Measurements from ENCODE around the gene LDLRAD4.

LDLRAD4 gene

DNA sequence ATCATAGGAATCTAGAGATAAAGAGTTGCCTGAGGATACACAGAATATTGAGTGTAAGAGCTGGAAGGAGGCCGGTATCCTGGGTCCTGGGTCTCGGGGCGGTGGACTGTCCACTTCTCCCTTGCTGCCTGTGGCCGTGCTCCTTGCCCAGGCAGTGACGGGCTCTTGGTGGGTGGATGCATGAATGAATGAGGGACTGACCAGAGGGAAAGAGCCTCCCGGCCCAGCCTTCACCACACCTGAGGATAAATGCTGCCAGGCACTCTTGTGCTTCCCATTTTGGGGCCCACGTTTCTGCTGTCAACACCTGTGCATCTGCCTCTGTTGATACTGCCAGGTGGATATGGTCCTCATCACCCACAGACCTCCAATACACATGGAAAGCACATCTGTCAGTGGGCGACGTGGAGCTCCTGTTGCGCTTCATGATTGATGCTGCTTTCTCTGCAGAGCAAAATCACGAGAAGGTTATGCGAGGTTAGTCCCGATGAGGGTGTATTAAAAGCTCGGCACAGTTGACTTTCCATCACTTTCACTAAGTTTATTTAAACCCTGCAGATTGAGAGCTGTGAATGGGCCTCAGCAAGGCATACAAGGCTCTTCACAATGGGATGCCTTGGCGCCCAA is 211.4 kb downstream of the LDLRAD4 start:
- DNase-seq (ENCODE audit: low spot score) = no peak

DNA sequence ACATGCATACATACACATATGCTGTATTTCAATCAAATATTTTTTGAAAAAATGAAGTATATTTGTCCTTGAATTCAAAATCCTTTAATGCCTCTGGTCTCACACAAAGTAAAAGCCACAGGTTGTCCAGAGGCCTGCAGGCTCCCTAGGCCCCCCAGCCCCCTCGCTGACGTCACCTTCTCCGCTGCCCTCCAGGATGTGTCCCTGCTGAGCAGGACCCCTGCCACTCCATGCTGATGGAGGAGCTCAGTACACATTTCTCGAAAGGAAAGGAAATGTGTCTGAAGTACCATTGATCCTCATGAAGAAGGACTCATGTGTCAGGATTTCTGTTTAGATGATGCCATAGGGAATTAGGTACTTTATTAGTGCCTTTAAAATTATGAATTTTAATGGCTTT is 212.1 kb downstream of the LDLRAD4 start:
- no peak for DNase-seq (ENCODE audit: low spot score)

DNA sequence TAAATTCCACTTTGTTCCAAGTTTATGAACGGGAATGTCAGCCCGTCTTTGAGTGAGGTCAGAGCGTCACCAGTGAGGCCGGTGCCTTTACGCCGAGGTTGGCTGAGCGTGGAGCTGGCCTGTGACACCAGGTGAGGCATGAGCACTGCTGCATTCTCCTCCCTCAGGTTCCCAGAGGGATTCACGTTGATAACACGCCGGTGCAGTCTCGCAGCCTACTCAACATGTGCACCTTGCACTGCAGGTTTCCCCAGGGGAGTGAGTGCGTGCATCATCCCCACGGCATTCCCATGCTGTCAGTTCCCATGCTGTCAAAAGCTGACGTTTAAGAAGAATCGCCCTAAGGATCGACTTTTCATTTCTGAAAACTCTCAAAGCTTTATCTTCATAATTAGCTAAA is 213.3 kb downstream of the LDLRAD4 start:
- DNase-seq (ENCODE audit: low spot score) = no peak

DNA sequence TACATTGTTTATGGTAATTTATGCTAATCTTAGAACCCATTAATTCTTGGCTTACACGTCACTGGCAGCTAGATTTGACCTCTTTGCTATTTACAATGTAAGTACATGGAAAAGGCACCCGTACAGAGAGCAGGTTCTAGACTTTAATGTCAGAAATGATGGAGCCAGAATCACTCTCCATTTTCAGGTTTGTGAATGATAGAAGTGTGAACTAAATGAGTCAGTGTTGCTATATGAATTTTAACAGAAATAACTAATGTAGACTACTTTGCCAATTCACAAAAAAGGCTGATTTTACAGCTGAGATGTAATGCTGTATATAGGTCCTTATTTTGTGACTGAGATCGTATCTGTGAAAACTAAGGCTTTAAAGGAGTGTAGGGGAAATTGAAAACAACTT is 214.6 kb downstream of the LDLRAD4 start:
- DNase-seq (ENCODE audit: low spot score) = no peak

- no peak for DNase-seq (ENCODE audit: low spot score)
Observed at GRCh38 chr18:13433685-13434084, 215.1 kb downstream of the LDLRAD4 start.

DNA sequence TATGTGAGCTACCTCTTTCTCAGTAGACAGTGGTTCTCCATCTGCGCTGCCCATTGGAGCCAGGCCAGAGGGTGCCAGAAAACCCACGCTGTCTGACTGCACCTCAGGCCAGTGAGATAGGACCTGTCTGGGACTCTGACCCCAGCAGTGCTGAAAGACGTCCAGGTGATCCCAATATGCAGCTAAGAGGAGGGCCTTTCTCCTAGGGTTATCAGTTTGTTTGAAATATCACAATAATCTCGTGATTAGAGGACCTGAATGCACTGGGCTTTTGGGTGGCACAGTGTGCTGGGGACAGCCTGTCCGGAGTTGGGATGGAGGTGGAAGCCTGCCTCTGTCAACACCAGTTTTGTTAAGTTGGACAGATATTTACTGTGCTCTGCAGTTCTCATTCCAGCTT is 216.3 kb downstream of the LDLRAD4 start:
- no peak for DNase-seq (ENCODE audit: low spot score)

GRCh38 chr18:13435586-13436333 is 217.2 kb downstream of the LDLRAD4 start:
- DNase-seq (ENCODE audit: low spot score) = no peak

DNA sequence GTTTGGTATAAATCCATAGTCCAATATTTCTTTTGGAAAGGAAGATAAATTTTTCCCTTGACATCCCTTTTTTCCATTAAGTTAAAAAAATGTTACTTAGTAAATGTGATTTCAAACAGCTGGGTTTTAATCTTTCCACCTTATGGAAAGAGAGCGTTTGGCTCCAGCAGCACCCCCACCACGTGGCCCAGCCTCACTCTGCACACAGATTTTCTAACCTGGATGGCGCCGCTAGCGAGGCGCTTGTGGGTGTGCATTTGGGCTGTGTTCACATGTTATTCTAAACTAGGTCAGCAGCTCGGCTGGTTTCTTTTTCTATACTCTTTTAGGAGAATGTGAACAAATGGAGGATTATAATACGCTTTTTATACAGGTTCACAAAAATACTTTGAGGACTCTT is 218.0 kb downstream of the LDLRAD4 start:
- DNase-seq (ENCODE audit: low spot score) = no peak

DNA sequence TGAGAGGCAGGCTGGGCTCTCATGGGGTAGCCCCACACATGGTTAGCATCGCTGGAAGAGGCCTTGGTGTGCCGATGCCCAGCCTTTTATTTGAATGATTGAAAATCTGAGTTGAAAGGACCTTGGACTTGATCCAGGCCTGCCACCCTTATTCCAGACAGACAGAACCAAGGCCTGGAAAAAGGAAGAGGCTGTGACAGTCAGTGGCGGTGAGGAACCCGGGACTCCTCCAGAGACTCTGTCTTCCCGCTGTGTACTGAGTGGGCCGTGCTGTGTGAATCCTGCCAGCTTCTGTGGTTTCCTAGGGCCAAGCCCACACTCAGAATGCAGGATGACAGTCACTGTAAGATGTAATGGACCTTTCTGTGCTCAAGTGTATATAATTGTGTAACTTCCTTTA is 218.5 kb downstream of the LDLRAD4 start:
- no peak for DNase-seq (ENCODE audit: low spot score)

GRCh38 chr18:13437796-13438506 is 219.4 kb downstream of the LDLRAD4 start:
- no peak for DNase-seq (ENCODE audit: low spot score)

DNA sequence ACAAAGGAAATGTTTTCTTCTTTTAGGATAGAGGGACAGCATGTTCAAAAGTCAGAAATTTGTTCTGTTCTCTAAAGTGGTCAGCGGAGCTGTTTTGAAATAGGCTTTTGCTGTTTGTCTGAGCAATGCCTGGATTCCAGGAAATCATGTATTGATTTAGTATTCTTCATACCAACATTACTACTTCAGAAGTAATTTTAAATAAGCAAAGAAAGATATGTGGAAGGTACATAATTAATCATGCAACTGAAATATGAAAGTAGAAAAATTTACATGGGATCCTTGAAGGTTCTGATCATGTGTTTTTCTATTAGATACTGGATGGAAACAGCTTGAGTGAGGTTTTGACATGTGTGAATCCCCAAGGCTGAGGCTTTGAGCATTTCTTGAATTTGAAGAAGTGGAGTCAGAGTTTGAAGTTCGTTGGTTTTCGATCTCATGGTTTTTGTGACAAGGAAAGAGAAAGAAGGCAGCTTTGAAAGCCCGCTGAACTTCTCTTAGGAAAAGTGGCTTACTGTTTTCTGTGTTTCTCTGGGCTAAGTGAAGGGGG is 220.0 kb downstream of the LDLRAD4 start:
- no peak for DNase-seq (ENCODE audit: low spot score)

- DNase-seq (ENCODE audit: low spot score) = no peak
Observed at GRCh38 chr18:13439461-13439860, 220.9 kb downstream of the LDLRAD4 start.

DNA sequence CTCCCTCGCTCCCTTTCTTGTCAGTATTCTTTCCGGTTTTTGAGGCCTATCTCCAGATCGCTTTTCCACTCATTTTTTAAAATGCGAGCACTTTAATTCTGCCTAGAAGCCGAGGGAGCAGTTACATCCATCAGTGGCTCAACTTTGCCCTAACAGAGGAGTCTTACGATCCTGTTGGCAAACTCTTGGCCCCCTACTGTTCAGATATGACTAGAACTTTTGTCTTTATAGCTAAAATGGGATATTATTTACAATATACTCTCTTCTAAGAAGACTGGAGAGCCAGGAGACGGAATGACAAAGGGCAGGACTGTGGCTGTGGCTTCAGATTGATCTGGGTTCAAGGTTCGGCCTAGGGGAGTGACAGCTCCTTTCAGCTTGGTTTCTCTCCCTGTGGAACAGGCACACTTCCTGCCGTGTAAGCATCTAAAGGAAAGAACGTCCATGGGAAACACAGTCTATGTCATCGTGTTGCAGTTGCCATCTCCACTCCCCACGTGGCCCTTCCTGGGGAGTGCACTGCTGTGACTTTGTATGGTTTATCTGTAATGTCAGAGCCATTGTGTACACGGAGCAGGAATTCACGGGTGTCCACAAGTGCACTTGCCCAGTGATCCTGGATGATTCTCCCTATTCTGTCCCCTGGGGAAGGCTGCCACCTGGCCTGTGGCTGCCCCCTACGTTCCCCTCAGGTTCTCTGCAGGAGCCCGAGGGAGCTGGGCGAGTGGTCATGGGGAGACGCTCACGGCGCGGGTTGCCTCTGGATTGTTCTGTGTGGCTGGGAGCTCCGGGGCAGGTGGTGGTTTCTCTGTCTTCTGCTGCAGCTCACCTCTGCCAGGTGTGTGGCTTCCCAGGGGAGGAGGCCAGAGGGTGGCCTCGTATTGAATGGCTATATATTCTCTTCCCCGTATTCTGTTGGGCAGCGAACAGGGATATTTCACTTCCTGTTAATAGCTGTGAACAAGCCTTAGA is 222.0 kb downstream of the LDLRAD4 start:
- DNase-seq (ENCODE audit: low spot score) = no peak

GRCh38 chr18:13441736-13442135 is 223.2 kb downstream of the LDLRAD4 start:
- no peak for DNase-seq (ENCODE audit: low spot score)

DNA sequence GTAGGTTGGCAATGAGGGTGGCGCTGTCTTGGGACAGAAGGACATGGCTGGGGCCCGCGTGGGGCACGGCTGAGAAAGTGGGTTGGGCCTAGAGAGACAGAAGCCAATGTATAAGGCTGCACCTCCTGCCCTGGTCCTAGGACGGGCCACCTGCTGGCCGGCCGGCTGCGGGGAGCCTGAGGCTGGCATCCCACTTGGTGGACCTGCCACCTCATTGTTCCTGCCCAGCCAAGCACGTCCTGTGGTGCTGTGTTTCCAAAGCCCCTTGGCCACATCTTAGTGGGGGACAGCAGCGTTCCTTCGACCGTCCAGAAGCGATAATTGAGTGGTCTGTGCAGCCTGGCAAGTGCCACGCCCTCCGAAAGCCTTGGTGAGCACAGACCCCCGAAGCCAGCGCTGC is 223.9 kb downstream of the LDLRAD4 start:
- DNase-seq (ENCODE audit: low spot score) = no peak

- DNase-seq (ENCODE audit: low spot score) = no peak
Observed at GRCh38 chr18:13443552-13443951, 225.0 kb downstream of the LDLRAD4 start.

DNA sequence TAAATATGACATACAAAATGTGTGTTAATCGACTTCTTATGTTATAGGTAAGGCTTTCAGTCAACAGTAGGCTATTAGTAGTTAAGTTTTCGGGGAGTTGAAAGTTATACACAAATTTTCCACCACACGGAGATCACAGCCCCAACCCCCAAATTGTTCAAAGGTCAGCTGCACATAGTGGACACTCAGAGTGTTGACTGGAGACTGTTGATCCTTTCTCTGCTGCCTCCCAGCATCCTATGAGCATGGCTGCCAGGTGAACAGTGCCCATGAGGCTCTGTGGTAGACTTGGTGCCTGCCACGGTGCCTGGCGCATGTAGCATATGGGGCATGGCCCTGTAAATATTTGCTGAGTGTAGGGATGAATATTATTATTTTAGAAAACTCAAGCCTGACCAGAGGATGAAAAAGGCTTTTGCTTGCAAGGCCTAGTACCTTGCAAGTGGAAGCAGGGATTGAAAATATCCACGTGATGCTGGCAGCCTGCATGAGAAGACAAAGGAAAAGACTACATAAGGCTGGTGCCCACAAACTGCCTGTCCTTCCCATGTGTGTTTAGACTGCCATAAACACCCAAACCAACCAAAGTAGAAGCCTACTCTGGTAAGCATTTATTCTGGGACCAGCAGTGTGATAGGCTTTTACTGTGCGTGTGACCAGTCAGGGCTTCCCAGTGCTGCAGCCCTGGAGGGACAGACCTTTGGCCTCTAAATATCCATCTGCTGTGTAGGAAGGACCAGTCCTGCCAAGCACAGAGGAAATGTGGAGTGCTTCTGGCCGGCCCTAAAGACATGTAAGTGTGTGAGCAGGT is 226.1 kb downstream of the LDLRAD4 start:
- DNase-seq (ENCODE audit: low spot score) = no peak

DNA sequence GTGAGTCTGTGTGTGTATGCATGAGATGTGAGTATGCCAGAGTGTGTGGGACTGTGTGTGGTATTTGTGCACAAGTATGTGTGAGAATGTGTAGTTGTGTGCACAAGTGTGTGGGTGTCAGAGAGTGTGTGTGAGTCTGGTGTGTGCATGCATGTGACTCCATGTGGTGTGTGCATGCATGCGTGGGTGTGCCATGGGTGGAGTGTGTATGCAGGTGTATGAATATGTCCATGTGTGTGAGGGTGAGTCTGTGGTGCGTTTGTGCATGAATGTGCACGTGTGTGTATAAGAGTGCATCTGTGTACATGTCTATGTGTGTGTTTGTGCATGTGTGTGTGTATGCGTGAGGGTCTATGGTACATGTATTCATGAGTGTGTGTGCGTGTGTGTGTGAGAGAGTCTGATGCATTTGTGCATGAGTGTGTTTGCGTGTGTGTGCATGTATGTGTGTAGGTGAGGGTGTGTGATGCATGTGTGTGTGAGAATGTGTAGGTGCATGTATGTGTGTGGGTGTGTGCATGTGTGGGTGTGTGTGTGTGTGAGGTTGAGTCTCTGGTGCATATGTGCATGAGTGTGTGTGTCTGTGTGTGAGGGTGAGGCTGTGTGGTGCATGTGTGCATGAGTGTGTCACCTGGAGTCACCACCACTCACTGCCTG is 226.8 kb downstream of the LDLRAD4 start:
- no peak for DNase-seq (ENCODE audit: low spot score)

DNA sequence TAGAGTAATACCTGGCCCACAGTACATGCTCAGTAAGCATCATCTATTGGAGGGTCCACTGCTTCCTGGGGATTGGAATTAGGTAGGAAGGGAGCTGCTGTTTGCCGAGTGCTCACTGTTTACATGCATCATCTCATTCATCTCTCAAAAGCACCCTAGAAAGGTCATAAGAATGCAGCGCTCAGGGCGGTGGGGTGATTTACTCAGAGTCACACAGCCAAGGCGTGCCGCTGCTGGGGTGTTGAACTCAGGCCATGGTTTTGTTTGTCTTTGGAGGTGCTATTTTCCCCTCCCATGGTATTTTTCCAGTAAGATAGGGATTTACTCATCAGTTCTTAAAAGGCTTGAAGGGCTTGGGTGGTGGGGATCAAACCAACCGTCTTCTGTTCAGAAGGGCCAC is 227.5 kb downstream of the LDLRAD4 start:
- DNase-seq (ENCODE audit: low spot score) = no peak

Data from globus pallidus (tissue), 1 donor.